Measurements from ENCODE around the gene CERS4. TPM values are rescaled to one million over a fixed set of nuclear protein-coding genes. Genes with fewer than 3 reads are reported as not detected.

Gene CERS4
- total and polyA plus RNA-seq, 2 donors from 2014 or later: 36.5 to 65.5 TPM

- no peaks in the 10 kb centered on the region for H3K9me3 ChIP-seq (ENCODE audit: control insufficient read depth in 2 of 3, insufficient read depth in 1 of 3, low read length in 3 of 3)
- H3K4me1 ChIP-seq (ENCODE audit: control insufficient read depth in 2 of 3, insufficient read depth in 2 of 3, low read depth in 1 of 3, low read length in 3 of 3): no peaks in the 10 kb centered on the region
- DNase-seq (no peak), FAIRE-seq (no peak)
- TF ChIP-seq CTCF (IDR thresholded peaks at IDR 0.05; ENCODE audit: borderline replicate concordance, extremely low read depth, insufficient read depth): no peak
- H3K4me3 ChIP-seq (ENCODE audit: low read length in 3 of 3): no peak overlapping the region
- intact Hi-C loops (cut with DNase I): no loop called here
- H3K9ac ChIP-seq (ENCODE audit: low read length in 3 of 3): no peak overlapping the region
- no peaks in the 10 kb centered on the region for H3K27me3 ChIP-seq (ENCODE audit: control insufficient read depth, insufficient read depth, low read length)
- no peaks in the 10 kb centered on the region for H3K36me3 ChIP-seq (ENCODE audit: control insufficient read depth in 2 of 3, insufficient read depth in 3 of 3, low read length in 3 of 3)
- H3K27ac ChIP-seq (ENCODE audit: low read depth in 2 of 2, low read length in 2 of 2): no peak overlapping the region
These were observed 41.2 kb upstream of the CERS4 start for GRCh38 chr19:8167985-8168384.

GRCh38 chr19:8168537-8168936, 40.6 kb upstream of the CERS4 start:
- no peaks in the 10 kb centered on the region for H3K9me3 ChIP-seq (ENCODE audit: control insufficient read depth in 2 of 3, insufficient read depth in 1 of 3, low read length in 3 of 3)
- no peak overlapping the region for H3K27ac ChIP-seq (ENCODE audit: low read depth in 2 of 2, low read length in 2 of 2)
- H3K9ac ChIP-seq (ENCODE audit: low read length in 3 of 3): no peak overlapping the region
- FAIRE-seq: no peak
- intact Hi-C loops (cut with DNase I): no loop called here
- no peaks in the 10 kb centered on the region for H3K27me3 ChIP-seq (ENCODE audit: control insufficient read depth, insufficient read depth, low read length)
- no peak for DNase-seq
- TF ChIP-seq CTCF (IDR thresholded peaks at IDR 0.05; ENCODE audit: borderline replicate concordance, extremely low read depth, insufficient read depth): no peak
- H3K36me3 ChIP-seq (ENCODE audit: control insufficient read depth in 2 of 3, insufficient read depth in 3 of 3, low read length in 3 of 3): no peaks in the 10 kb centered on the region
- H3K4me3 ChIP-seq (ENCODE audit: low read length in 3 of 3): no peak overlapping the region
- H3K4me1 ChIP-seq (ENCODE audit: control insufficient read depth in 2 of 3, insufficient read depth in 2 of 3, low read depth in 1 of 3, low read length in 3 of 3): no peaks in the 10 kb centered on the region

GRCh38 chr19:8174706-8175105, 34.5 kb upstream of the CERS4 start:
- H3K27me3 ChIP-seq (ENCODE audit: control insufficient read depth, insufficient read depth, low read length): no peaks in the 10 kb centered on the region
- H3K36me3 ChIP-seq (ENCODE audit: control insufficient read depth in 2 of 3, insufficient read depth in 3 of 3, low read length in 3 of 3): no peaks in the 10 kb centered on the region
- TF ChIP-seq CTCF (IDR thresholded peaks at IDR 0.05; ENCODE audit: borderline replicate concordance, extremely low read depth, insufficient read depth): no peak
- FAIRE-seq (no peak), DNase-seq (peak in 1 of 5 donors; percentile 39)
- no peaks in the 10 kb centered on the region for H3K9me3 ChIP-seq (ENCODE audit: control insufficient read depth in 2 of 3, insufficient read depth in 1 of 3, low read length in 3 of 3)
- H3K9ac ChIP-seq (ENCODE audit: low read length in 3 of 3): no peak overlapping the region
- no peak overlapping the region for H3K4me3 ChIP-seq (ENCODE audit: low read length in 3 of 3)
- intact Hi-C loops (cut with DNase I): no loop called here
- H3K27ac ChIP-seq (ENCODE audit: low read depth in 2 of 2, low read length in 2 of 2): no peak overlapping the region
- H3K4me1 ChIP-seq (ENCODE audit: control insufficient read depth in 2 of 3, insufficient read depth in 2 of 3, low read depth in 1 of 3, low read length in 3 of 3): no peaks in the 10 kb centered on the region

GRCh38 chr19:8180018-8180417, 29.2 kb upstream of the CERS4 start:
- Histone ChIP-seq H3K27ac (ENCODE audit: low read depth in 2 of 2, low read length in 2 of 2) (no peak overlapping the region), H3K27me3 (ENCODE audit: control insufficient read depth, insufficient read depth, low read length) (no peaks in the 10 kb centered on the region), H3K9ac (ENCODE audit: low read length in 3 of 3) (no peak overlapping the region), H3K4me3 (ENCODE audit: low read length in 3 of 3) (no peak overlapping the region), H3K9me3 (ENCODE audit: control insufficient read depth in 2 of 3, insufficient read depth in 1 of 3, low read length in 3 of 3) (no peaks in the 10 kb centered on the region), H3K4me1 (ENCODE audit: control insufficient read depth in 2 of 3, insufficient read depth in 2 of 3, low read depth in 1 of 3, low read length in 3 of 3) (no peaks in the 10 kb centered on the region), H3K36me3 (ENCODE audit: control insufficient read depth in 2 of 3, insufficient read depth in 3 of 3, low read length in 3 of 3) (no peaks in the 10 kb centered on the region)
- DNase-seq (no peak), FAIRE-seq (no peak)
- intact Hi-C loops (cut with DNase I): no loop called here
- TF ChIP-seq CTCF (IDR thresholded peaks at IDR 0.05; ENCODE audit: borderline replicate concordance, extremely low read depth, insufficient read depth): no peak

Data from kidney (tissue), 14 donors.